Testis (tissue), 3 donors: ENCODE data around the gene PTGIS. TPM values are rescaled to one million over a fixed set of nuclear protein-coding genes. Genes with fewer than 3 reads are reported as not detected.

ENCODE experiments used
- DNase-seq: peaks from one replicate; pipeline ENCODE4 v3.0.0-alpha.2; 2019
- H3K27ac ChIP-seq, 2 donors: fragments of 200-600 bp; sonication (generic); one replicate each; pipeline ENCODE4 v1.5.1; 2019
- H3K27me3 ChIP-seq: fragments of 200-600 bp; sonication (generic); one replicate; pipeline ENCODE4 v1.5.1; 2019
- H3K36me3 ChIP-seq: fragments of 200-600 bp; sonication (generic); one replicate; pipeline ENCODE4 v1.5.1; 2017; ENCODE audit warnings: low read depth; ENCODE audit errors: missing control alignments
- H3K4me1 ChIP-seq: fragments of 200-600 bp; sonication (generic); one replicate; pipeline ENCODE4 v1.5.1; 2019
- H3K4me3 ChIP-seq, 2 donors: fragments of 200-600 bp; sonication (generic); one replicate each; pipeline ENCODE4 v1.5.1; 2017 to 2019
- H3K9me3 ChIP-seq: fragments of 200-600 bp; sonication (generic); one replicate; pipeline ENCODE4 v1.5.1; 2017
- POLR2A ChIP-seq: fragments of 450-650 bp; IDR thresholded peaks from one replicate; pipeline ENCODE4 v1.6.1; 2017; ENCODE audit warnings: antibody characterized with exemption, mild to moderate bottlenecking, moderate library complexity
- WGBS, 2 donors: methylation state at CpG; one replicate each; pipeline ENCODE4 v1.1.5; 2018; 5-methylcytosine and 5-hydroxymethylcytosine counted together
- intact Hi-C: fragments of 100-400 bp; cut with DNase I; formaldehyde crosslinking; loops from one replicate; pipeline ENCODE4 v1.15.1; 2023; ENCODE audit warnings: low total_unique reads
- polyA plus RNA-seq: library from polyadenylated mRNA; stranded (reverse); fragments of 350-450 nt; fragmentation: Illumina TruSeq; extraction: RNeasy Lipid Tissue Mini Kit (QIAGEN cat#74804); gene quantifications from one replicate; pipeline ENCODE4 v1.2.3, GENCODE V29; 2014; ENCODE audit warnings: low read depth, low replicate concordance; ENCODE audit not compliant: insufficient read depth
- total RNA-seq, 2 donors: library from RNA; depleted of rRNA; stranded (reverse); fragments of >200 nt; gene quantifications; one replicate each; pipeline ENCODE4 v1.2.3, GENCODE V29; 2016
- TF ChIP-seq, protein P1 (sequence below), 3 experiments: fragments of 450-650 bp in 2 of 3; fragments of 200-600 bp in 1 of 3; sonication (generic) in 1 of 3; IDR thresholded peaks; one replicate each; pipeline ENCODE4 v1.5.1; 2016 to 2019; ENCODE audit warnings: antibody characterized with exemption in 3 of 3, mild to moderate bottlenecking in 2 of 3, moderate library complexity in 1 of 3

Gene PTGIS
- total and polyA plus RNA-seq, 3 donors from 2014 or later, result 12.2 to 30.3 (median 13.0) TPM

DNA sequence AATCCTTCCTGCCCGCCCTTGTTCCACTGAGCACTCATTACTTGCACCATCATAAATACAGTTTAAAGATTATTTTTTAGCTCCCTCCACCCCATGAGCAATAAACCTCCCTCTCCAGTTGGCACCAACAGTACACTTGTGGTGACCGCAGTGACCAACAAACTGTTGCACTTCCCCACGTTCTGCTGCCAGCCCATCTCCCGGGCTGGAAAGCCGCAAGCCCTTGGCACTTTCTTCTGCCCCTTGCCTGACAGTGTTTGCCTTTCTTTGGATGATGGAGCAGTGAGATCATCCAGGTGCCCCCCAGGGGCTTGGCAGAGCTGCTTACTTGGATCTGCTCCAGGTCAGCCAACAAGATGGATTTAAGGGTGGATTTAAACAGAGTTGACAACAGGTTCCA lies 107.0 kb downstream of the PTGIS start:
- H3K4me1 ChIP-seq, result peaks cover 10% of the 10 kb centered on the region
- H3K4me3 ChIP-seq, result no peak overlapping the region
- no peak for DNase-seq
- no peak for TF ChIP-seq POLR2A
- TF ChIP-seq, protein P1, sequence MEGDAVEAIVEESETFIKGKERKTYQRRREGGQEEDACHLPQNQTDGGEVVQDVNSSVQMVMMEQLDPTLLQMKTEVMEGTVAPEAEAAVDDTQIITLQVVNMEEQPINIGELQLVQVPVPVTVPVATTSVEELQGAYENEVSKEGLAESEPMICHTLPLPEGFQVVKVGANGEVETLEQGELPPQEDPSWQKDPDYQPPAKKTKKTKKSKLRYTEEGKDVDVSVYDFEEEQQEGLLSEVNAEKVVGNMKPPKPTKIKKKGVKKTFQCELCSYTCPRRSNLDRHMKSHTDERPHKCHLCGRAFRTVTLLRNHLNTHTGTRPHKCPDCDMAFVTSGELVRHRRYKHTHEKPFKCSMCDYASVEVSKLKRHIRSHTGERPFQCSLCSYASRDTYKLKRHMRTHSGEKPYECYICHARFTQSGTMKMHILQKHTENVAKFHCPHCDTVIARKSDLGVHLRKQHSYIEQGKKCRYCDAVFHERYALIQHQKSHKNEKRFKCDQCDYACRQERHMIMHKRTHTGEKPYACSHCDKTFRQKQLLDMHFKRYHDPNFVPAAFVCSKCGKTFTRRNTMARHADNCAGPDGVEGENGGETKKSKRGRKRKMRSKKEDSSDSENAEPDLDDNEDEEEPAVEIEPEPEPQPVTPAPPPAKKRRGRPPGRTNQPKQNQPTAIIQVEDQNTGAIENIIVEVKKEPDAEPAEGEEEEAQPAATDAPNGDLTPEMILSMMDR (IDR thresholded peaks at IDR 0.05), result no peak
- H3K27me3 ChIP-seq, result no peaks in the 10 kb centered on the region
- no peaks in the 10 kb centered on the region for H3K36me3 ChIP-seq
- H3K9me3 ChIP-seq, result no peaks in the 10 kb centered on the region
- no peak overlapping the region for H3K27ac ChIP-seq
- WGBS, 2 donors, result 80 to 93% methylated on average over 5 of the region's 5 CpGs
- intact Hi-C loops, result no loop called here

DNA sequence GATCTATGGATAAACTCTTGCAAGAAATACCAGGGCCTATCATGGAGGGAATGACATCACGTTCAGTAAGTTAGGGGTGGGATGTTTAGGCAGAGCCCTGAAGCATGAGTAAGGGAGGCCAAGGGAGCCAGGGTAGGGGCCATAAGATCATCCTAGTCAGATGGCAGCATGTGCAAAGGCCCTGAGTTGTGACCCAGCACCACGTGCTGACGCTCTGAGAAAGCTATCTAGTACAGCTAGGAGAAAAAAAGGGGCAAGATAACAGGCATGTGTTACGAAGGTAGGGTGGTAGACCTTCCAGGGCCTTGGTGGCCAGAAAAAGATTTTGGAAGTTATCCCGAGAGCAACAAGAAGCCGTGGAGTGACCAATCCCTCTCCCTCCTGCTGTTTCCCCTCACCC lies 107.8 kb downstream of the PTGIS start:
- intact Hi-C loops, result no loop called here
- Histone ChIP-seq H3K9me3 (no peaks in the 10 kb centered on the region), H3K4me1 (peaks cover 10% of the 10 kb centered on the region), H3K27me3 (no peaks in the 10 kb centered on the region), H3K36me3 (no peaks in the 10 kb centered on the region), H3K4me3 (no peak overlapping the region), H3K27ac (no peak overlapping the region)
- DNase-seq, result no peak
- WGBS, 2 donors, result 84 to 96% methylated on average over 6 of the region's 6 CpGs
- TF ChIP-seq POLR2A, result no peak
- TF ChIP-seq, protein P1 (IDR thresholded peaks at IDR 0.05), result no peak

DNA sequence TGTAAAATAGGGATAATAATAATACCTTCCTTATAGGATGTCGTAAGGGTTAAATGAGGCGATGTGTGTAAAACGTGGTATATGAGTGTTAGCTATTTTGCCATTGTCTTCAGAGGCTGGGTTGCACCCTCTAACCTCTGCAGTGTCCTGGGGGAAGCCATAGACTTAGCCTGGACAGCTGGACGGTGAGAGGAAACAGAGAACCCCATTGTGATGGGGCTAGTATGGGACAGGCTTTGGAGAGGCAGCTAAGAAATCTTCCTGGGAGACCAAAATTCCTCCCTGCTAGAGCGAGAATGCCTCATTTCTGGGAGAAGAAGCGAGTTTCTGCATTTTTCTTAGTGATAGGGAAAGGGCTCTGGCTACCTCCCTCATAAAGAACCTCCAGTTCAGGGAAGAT lies 108.3 kb downstream of the PTGIS start:
- WGBS, 2 donors, result 79 to 82% methylated on average over 6 of the region's 6 CpGs
- Histone ChIP-seq H3K27ac (no peak overlapping the region), H3K36me3 (no peaks in the 10 kb centered on the region), H3K27me3 (no peaks in the 10 kb centered on the region), H3K9me3 (no peaks in the 10 kb centered on the region), H3K4me1 (peaks cover 10% of the 10 kb centered on the region), H3K4me3 (no peak overlapping the region)
- no peak for DNase-seq
- intact Hi-C loops, result no loop called here
- TF ChIP-seq, protein P1 (IDR thresholded peaks at IDR 0.05), result no peak
- no peak for TF ChIP-seq POLR2A

DNA sequence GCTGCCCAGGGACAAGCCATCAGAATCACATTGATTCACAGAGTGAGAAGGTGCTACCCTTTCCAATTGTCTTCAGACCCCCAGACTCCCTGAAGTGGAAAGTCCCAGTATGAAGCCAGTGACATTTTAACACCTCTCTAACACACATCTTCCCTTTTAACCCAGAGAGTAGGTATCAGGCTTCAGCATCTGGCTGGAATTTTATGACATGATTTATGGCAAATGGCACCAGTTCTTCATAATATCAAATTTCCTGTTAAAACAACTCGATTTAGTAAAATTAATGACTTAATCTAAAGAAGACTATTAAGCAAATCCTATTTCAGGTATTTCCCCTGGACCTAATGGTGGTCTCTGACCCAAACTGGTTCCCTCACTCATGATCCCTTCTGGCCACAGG lies 110.5 kb downstream of the PTGIS start:
- Histone ChIP-seq H3K27me3 (no peaks in the 10 kb centered on the region), H3K36me3 (no peaks in the 10 kb centered on the region), H3K4me1 (peaks cover 10% of the 10 kb centered on the region), H3K27ac (no peak overlapping the region), H3K4me3 (no peak overlapping the region), H3K9me3 (no peaks in the 10 kb centered on the region)
- TF ChIP-seq, protein P1 (IDR thresholded peaks at IDR 0.05), result no peak
- no peak for TF ChIP-seq POLR2A
- no peak for DNase-seq
- WGBS, 2 donors, result 82 to 90% methylated on average over 1 of the region's 1 CpG
- intact Hi-C loops, result no loop called here

DNA sequence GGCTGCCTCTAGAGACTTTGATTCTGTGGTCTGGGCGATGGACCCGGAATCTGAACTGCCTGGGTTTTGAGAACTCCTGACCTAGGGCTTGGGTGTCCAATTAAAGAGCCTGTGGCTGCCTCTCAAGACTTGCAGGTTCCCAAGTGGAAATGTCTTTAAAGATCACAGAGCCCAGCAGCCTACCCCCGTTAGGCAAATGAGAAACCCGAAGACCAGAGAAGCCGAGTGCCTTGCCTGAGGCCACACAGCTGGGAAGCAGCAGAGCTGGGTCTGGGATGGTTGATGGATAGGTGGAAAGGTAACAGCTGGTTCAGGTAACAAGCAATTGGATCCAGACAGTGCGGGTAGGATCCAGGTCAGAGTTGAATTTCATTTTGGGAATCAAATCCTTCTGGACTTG lies 111.3 kb downstream of the PTGIS start:
- H3K4me1 ChIP-seq, result peaks cover 10% of the 10 kb centered on the region
- WGBS, 2 donors, result 92 to 97% methylated on average over 6 of the region's 6 CpGs
- no peak for DNase-seq
- no peak overlapping the region for H3K4me3 ChIP-seq
- H3K9me3 ChIP-seq, result no peaks in the 10 kb centered on the region
- TF ChIP-seq, protein P1 (IDR thresholded peaks at IDR 0.05), result no peak
- TF ChIP-seq POLR2A, result no peak
- no peak overlapping the region for H3K27ac ChIP-seq
- intact Hi-C loops, result no loop called here
- H3K36me3 ChIP-seq, result no peaks in the 10 kb centered on the region
- H3K27me3 ChIP-seq, result no peaks in the 10 kb centered on the region
